WTC11 (cell line): ENCODE measurements around the gene KRT7. TPM values are rescaled to one million over a fixed set of nuclear protein-coding genes. Genes with fewer than 3 reads are reported as not detected.

Source experiments
- total RNA-seq: library from RNA; stranded (reverse); gene quantifications from 3 replicates; pipeline ENCODE4 v1.2.3, GENCODE V29; 2021

The KRT7 gene
- total RNA-seq, 1 experiment from 2014 or later: 10.6 TPM

Other genes with a start within 250 kb of the KRT7 start
- gene TAMALIN, start 226.3 kb upstream of the KRT7 start, total RNA-seq: 5.5 to 7.1 TPM (median 6.1 TPM) in 3 replicates
- 19.2 to 26.9 TPM (median 22.0 TPM) in 3 replicates for gene NR4A1, start 181.8 kb upstream of the KRT7 start, total RNA-seq
- gene ATG101, start 163.3 kb upstream of the KRT7 start, total RNA-seq: 43.3 to 52.1 TPM (median 45.0 TPM) in 3 replicates
- gene SMIM41, start 153.5 kb upstream of the KRT7 start, total RNA-seq: 0.14 to 0.21 TPM in 2 of 3 replicates, not detected in the other
- 0.09 to 0.11 TPM (median 0.11 TPM) in 3 replicates for gene KRT80, start 41.2 kb upstream of the KRT7 start, total RNA-seq
- gene KRT86, start 41.4 kb downstream of the KRT7 start, total RNA-seq: 0.11 to 0.18 TPM in 2 of 3 replicates, not detected in the other
- gene KRT81, start 58.3 kb downstream of the KRT7 start, total RNA-seq: 0.21 to 0.70 TPM (median 0.34 TPM) in 3 replicates
- gene KRT83, start 88.2 kb downstream of the KRT7 start, total RNA-seq: not detected in 3 replicates
- gene KRT85, start 134.2 kb downstream of the KRT7 start, total RNA-seq: not detected in 3 replicates
- not detected in 3 replicates for gene KRT84, start 152.4 kb downstream of the KRT7 start, total RNA-seq
- gene KRT82, start 173.1 kb downstream of the KRT7 start, total RNA-seq: not detected in 3 replicates
- gene KRT75, start 201.1 kb downstream of the KRT7 start, total RNA-seq: not detected in 3 replicates
- gene KRT6B, start 218.9 kb downstream of the KRT7 start, total RNA-seq: not detected in 3 replicates
- gene KRT6C, start 240.6 kb downstream of the KRT7 start, total RNA-seq: not detected in 3 replicates